Psoas muscle (tissue), 8 donors: Measurements from ENCODE around the gene PLEKHA1. TPM values are rescaled to one million over a fixed set of nuclear protein-coding genes. Genes with fewer than 3 reads are reported as not detected.

ENCODE experiments used
- ATAC-seq, 4 donors: fragments of 200-7000 bp; cut with Tn5 transposase; one replicate each; pipeline ENCODE4 v1.9.1; 2020; ENCODE audit warnings: moderate library complexity in 3 of 4, mild to moderate bottlenecking in 2 of 4
- DNase-seq, 2 donors: peaks; one replicate each; pipeline ENCODE4 v3.0.0-alpha.2; 2020
- H3K27ac ChIP-seq: fragments of 200-600 bp; one replicate; pipeline ENCODE4 v1.8.0; 2022
- H3K27me3 ChIP-seq, 3 donors: fragments of 200-600 bp in 1 of 3; one replicate each; pipeline versions ENCODE4 v1.6.1 to v1.8.0; 2013 to 2022; ENCODE audit warnings: low read length in 2 of 3, mild to moderate bottlenecking in 2 of 3, moderate library complexity in 1 of 3; ENCODE audit not compliant: insufficient read depth in 3 of 3
- H3K36me3 ChIP-seq, 2 donors: fragments of 200-600 bp in 1 of 2; one replicate each; pipeline versions ENCODE4 v1.6.1 to v1.8.0; 2013 to 2022; ENCODE audit warnings: low read depth in 1 of 2, mild to moderate bottlenecking in 1 of 2, moderate library complexity in 1 of 2; ENCODE audit not compliant: insufficient read depth in 1 of 2
- H3K4me1 ChIP-seq: fragments of 200-600 bp; one replicate; pipeline ENCODE4 v1.8.0; 2022
- H3K4me3 ChIP-seq: fragments of 200-600 bp; one replicate; pipeline ENCODE4 v1.8.0; 2022; ENCODE audit warnings: mild to moderate bottlenecking
- H3K9me3 ChIP-seq: fragments of 200-600 bp; one replicate; pipeline ENCODE4 v1.8.0; 2022
- WGBS, 3 donors: extraction: QIAGEN DNeasy Blood & Tissue Kit; methylation state at CpG; one replicate each; pipeline versions ENCODE4 v1.1.6 to v1.1.7; 2013; 5-methylcytosine and 5-hydroxymethylcytosine counted together
- intact Hi-C, 2 donors: fragments of 100-400 bp; cut with DNase I; formaldehyde crosslinking; loops; one replicate each; pipeline versions ENCODE4 v1.11.0 to v1.14.2; 2022
- polyA plus RNA-seq, 3 donors: library from polyadenylated mRNA; stranded (reverse); fragments of 200-250 nt; gene quantifications; one replicate each; pipeline ENCODE4 v1.2.3, GENCODE V29; 2013
- total RNA-seq, 4 donors: library from RNA; stranded (reverse); fragmentation: NEBNext Ultra II Directional in 2 of 4; extraction: Animal tissue kit (Norgen Biotek cat#: 25700) in 2 of 4; gene quantifications; one replicate each; pipeline versions ENCODE4 v1.2.1 to v1.2.4, GENCODE V29; 2021 to 2023
- TF ChIP-seq, protein P1 (sequence below): fragments of 200-600 bp; IDR thresholded peaks from one replicate; pipeline ENCODE4 v1.8.0; 2022; ENCODE audit warnings: antibody characterized with exemption
- donor health status: healthy with polysubstance abuse.
- donor health status: DM: no; HTN: no; CAD: no; lungs with moderate emphysema.
- donor health status: Bipolar disorder and iron deficiency.
- donor health status: healthy.
- donor health status: DM: yes; HTN: yes; CAD: no.
- donor health status: DM: no; HTN: no; CAD: no.
- donor health status: DM: no; HTN: no; CAD: no.
- donor health status: DM: yes; HTN: yes; CAD: no.

Gene PLEKHA1
- total and polyA plus RNA-seq, 7 donors: 29.5 to 75.3 (median 53.1) TPM

DNA sequence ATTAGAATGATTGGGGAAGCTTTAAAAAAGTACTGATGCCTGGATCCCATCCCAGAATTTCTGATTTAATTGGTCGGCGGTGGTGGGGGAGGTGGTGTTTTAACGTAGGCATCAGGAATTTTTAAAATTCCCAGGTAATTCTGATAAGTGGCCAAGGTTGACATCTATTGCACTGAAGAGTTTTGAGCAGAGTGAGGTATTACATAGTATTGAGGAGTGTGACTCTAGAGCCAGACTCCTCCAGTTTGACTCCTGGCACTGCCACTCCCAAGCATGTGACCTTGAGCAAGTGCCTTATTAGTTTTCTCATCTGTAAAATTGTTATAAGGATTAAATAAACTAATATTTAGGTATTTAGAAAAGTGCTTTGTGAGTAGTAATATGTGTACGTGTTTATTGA is 6.2 kb downstream of the PLEKHA1 start:
- H3K4me1 ChIP-seq: peaks cover 47% of the 10 kb centered on the region
- WGBS, 3 donors: 88 to 95% (median 88%) methylated on average over 4 of the region's 4 CpGs

GRCh38 chr10:122381680-122382079 is 7.2 kb downstream of the PLEKHA1 start:
- H3K27me3 ChIP-seq: no peaks in the 10 kb centered on the region
- no peak overlapping the region for H3K4me3 ChIP-seq
- H3K27ac ChIP-seq: no peak overlapping the region
- ATAC-seq: no peak
- no peaks in the 10 kb centered on the region for H3K36me3 ChIP-seq
- no peaks in the 10 kb centered on the region for H3K9me3 ChIP-seq
- H3K4me1 ChIP-seq: peaks cover 47% of the 10 kb centered on the region
- intact Hi-C loops: no loop called here
- 70 to 94% (median 93%) methylated on average over 2 of the region's 2 CpGs for WGBS, 3 donors
- no peak for DNase-seq
- TF ChIP-seq, protein P1, sequence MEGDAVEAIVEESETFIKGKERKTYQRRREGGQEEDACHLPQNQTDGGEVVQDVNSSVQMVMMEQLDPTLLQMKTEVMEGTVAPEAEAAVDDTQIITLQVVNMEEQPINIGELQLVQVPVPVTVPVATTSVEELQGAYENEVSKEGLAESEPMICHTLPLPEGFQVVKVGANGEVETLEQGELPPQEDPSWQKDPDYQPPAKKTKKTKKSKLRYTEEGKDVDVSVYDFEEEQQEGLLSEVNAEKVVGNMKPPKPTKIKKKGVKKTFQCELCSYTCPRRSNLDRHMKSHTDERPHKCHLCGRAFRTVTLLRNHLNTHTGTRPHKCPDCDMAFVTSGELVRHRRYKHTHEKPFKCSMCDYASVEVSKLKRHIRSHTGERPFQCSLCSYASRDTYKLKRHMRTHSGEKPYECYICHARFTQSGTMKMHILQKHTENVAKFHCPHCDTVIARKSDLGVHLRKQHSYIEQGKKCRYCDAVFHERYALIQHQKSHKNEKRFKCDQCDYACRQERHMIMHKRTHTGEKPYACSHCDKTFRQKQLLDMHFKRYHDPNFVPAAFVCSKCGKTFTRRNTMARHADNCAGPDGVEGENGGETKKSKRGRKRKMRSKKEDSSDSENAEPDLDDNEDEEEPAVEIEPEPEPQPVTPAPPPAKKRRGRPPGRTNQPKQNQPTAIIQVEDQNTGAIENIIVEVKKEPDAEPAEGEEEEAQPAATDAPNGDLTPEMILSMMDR: no peak

More for the DNA sequence above, 6.2 kb downstream of the PLEKHA1 start:
- DNase-seq: no peak
- H3K27me3 ChIP-seq: no peaks in the 10 kb centered on the region
- no peaks in the 10 kb centered on the region for H3K36me3 ChIP-seq
- TF ChIP-seq, protein P1: no peak
- no peak overlapping the region for H3K4me3 ChIP-seq
- H3K9me3 ChIP-seq: no peaks in the 10 kb centered on the region
- no peak for ATAC-seq
- H3K27ac ChIP-seq: no peak overlapping the region
- intact Hi-C loops: no loop called here

- peaks cover 44% of the 10 kb centered on the region for H3K4me1 ChIP-seq
- WGBS, 3 donors: 53 to 74% (median 61%) methylated on average over 2 of the region's 2 CpGs
- no peaks in the 10 kb centered on the region for H3K36me3 ChIP-seq
- DNase-seq: no peak
- TF ChIP-seq, protein P1: no peak
- no peak overlapping the region for H3K4me3 ChIP-seq
- intact Hi-C loops: no loop called here
- H3K27ac ChIP-seq: no peak overlapping the region
- H3K9me3 ChIP-seq: peaks cover 7% of the 10 kb centered on the region
- no peaks in the 10 kb centered on the region for H3K27me3 ChIP-seq
- ATAC-seq: no peak
Observed at GRCh38 chr10:122386514-122386913, 12.0 kb downstream of the PLEKHA1 start.

- TF ChIP-seq, protein P1: no peak
- ATAC-seq (peak; percentile 83 to 95 (median 92)), DNase-seq (peak in 1 of 2 donors; percentile 21)
- WGBS, 3 donors: 37 to 53% (median 39%) methylated on average over 2 of the region's 2 CpGs
- H3K4me1 ChIP-seq: peaks cover 55% of the 10 kb centered on the region
- H3K4me3 ChIP-seq: no peak overlapping the region
- H3K36me3 ChIP-seq: no peaks in the 10 kb centered on the region
- H3K27me3 ChIP-seq: no peaks in the 10 kb centered on the region
- peaks cover 7% of the 10 kb centered on the region for H3K9me3 ChIP-seq
- intact Hi-C loops: no loop called here
- H3K27ac ChIP-seq: peak overlapping the region; percentile 71
Observed at GRCh38 chr10:122387572-122387971, 13.1 kb downstream of the PLEKHA1 start.
